GM08714 (cell line): ENCODE measurements around the gene BCAN.
"Not testable (repeated sequence)": the region's sequence is repeated elsewhere in the genome, so short reads cannot be mapped to it uniquely, and the experiment has no call there.

ENCODE experiments used
- H3K4me3 ChIP-seq: fragments of 200-500 bp; sonication (Bioruptor generic); 2 replicates; pipeline ENCODE4 v1.5.1; 2014; ENCODE audit warnings: mild to moderate bottlenecking, low read length, inconsistent platforms
- ZNF274 ChIP-seq: IDR thresholded peaks from 2 replicates; pipeline ENCODE4 v1.6.1; 2012; ENCODE audit warnings: mild to moderate bottlenecking, low read depth, low read length

BCAN gene

GRCh38 chr1:156625436-156626078, 16.4 kb upstream of the BCAN start:
- TF ChIP-seq ZNF274, result no peak
- no peak overlapping the region for H3K4me3 ChIP-seq

- no peak overlapping the region for H3K4me3 ChIP-seq
- no peak for TF ChIP-seq ZNF274
These were observed 15.9 kb upstream of the BCAN start for GRCh38 chr1:156626079-156626438.

- TF ChIP-seq ZNF274, result no peak
These were observed 14.5 kb upstream of the BCAN start for GRCh38 chr1:156627313-156627880.

GRCh38 chr1:156629823-156630449, 12.0 kb upstream of the BCAN start:
- no peak for TF ChIP-seq ZNF274
- H3K4me3 ChIP-seq, result no peak overlapping the region

More at GRCh38 chr1:156627313-156627880, 14.5 kb upstream of the BCAN start:
- H3K4me3 ChIP-seq, result no peak overlapping the region

- H3K4me3 ChIP-seq, result not testable (repeated sequence)
These were observed 10.8 kb upstream of the BCAN start for GRCh38 chr1:156631152-156631551.

GRCh38 chr1:156632355-156632754, 9.6 kb upstream of the BCAN start:
- TF ChIP-seq ZNF274, result no peak
- no peak overlapping the region for H3K4me3 ChIP-seq

GRCh38 chr1:156638189-156638985, 3.5 kb upstream of the BCAN start:
- TF ChIP-seq ZNF274, result no peak
- no peak overlapping the region for H3K4me3 ChIP-seq

- H3K4me3 ChIP-seq, result no peak overlapping the region
- no peak for TF ChIP-seq ZNF274
These were observed 2.3 kb upstream of the BCAN start for GRCh38 chr1:156639601-156640101.

GRCh38 chr1:156640842-156641706, 843 bp upstream of the BCAN start:
- H3K4me3 ChIP-seq, result no peak overlapping the region
- TF ChIP-seq ZNF274, result no peak

GRCh38 chr1:156642265-156643048, 540 bp downstream of the BCAN start:
- no peak for TF ChIP-seq ZNF274
- no peak overlapping the region for H3K4me3 ChIP-seq

GRCh38 chr1:156643049-156643777, 1.3 kb downstream of the BCAN start:
- no peak overlapping the region for H3K4me3 ChIP-seq
- TF ChIP-seq ZNF274, result no peak

- H3K4me3 ChIP-seq, result no peak overlapping the region
- no peak for TF ChIP-seq ZNF274
These were observed 1.8 kb downstream of the BCAN start for GRCh38 chr1:156643778-156644092.

GRCh38 chr1:156644146-156644545, 2.2 kb downstream of the BCAN start:
- no peak overlapping the region for H3K4me3 ChIP-seq
- no peak for TF ChIP-seq ZNF274
